GM18870 (cell line): ENCODE measurements around the gene OR7G3.

Source experiments
- ATAC-seq: cut with Tn5 transposase; IDR thresholded peaks from one replicate; pipeline ENCODE4 v1.9.1; 2021; ENCODE audit warnings: moderate library complexity; ENCODE audit not compliant: unreplicated experiment

Gene OR7G3

GRCh38 chr19:9109959-9110358 lies 16.8 kb downstream of the OR7G3 start:
- ATAC-seq = no peak

DNA sequence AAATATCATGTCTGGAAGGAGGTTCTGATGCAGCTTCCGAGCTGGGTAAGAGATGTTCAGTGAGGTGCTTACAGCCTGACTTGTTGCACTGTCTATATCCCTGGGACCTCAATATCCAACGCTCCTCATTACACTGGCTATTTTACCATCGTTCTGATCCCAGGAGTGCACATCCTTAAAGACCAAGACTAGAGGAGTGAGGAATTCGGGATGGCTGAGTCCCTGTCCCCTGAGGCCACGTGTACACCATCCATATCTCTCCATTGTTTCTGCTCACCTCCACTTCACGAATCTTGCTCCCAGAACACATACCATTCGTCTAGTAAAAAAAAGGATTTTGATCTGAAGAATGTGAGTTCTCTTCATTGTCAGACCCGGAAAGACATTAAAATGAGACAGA lies 19.4 kb downstream of the OR7G3 start, which contains the start of gene OR7G2:
Gene OR7G2 (minus strand): TSS at position 101 of the 400 bp plus-strand sequence. CDS start 4,232 bp downstream, outside the sequence.
- no peak for ATAC-seq

DNA sequence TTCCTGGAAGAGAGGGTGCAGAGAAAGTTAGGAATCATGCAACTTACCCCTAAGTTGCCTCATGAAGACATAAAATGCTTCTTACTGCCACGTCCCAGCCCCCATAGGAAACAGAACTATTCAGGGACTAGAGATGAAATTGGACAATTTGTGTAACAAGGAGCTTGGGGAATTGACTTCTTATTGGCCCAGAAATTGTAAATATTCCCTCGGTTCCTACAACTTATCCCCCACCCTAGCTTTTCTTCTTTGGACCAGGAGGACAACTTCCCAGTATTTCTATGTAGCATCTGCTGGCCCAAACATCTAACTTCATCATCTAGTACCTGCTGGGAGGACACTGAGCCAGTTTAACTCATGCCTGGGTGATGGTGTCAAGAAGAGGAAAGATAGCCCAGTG lies 40.0 kb downstream of the OR7G3 start, which contains the start of gene OR1M1:
Gene OR1M1 (plus strand): TSS at position 301 of the 400 bp plus-strand sequence. CDS start 6,184 bp downstream, outside the sequence.
- no peak for ATAC-seq

DNA sequence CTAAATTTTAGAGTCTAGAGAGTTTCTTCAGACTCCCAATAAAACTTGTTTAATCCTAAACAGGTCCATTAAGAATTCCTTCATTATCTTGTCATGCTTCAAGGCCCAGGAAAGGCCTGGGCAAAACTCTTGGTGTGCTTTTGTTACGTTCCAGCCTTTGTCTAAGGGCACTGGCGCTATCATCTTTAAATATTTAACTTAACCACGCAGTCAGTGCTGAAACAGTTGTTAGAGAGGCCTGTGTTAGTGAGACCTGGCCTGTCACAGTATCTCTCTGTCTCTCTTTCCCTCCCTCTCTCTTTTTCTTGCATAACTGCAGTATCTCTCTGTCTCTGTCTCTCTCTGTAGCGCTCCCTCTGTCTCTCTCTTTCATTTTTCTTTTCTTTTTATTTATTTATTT lies 48.1 kb downstream of the OR7G3 start:
- no peak for ATAC-seq

- ATAC-seq = no peak
Measured at GRCh38 chr19:9076901-9077300, 49.8 kb downstream of the OR7G3 start.
